Fibroblast of skin of right quadriceps (primary cell): ENCODE results near the gene CLIP3.
"Not testable (repeated sequence)": the region's sequence is repeated elsewhere in the genome, so short reads cannot be mapped to it uniquely, and the experiment has no call there.

ENCODE experiments used
- DNase-seq: peaks from one replicate; pipeline ENCODE4 v3.0.0-alpha.2; 2013

The CLIP3 gene

GRCh38 chr19:36008336-36008978, 24.2 kb downstream of the CLIP3 start, which contains the start of gene SYNE4:
SYNE4 (minus strand) TSS chr19:36008813; CDS start chr19:36008681, 132 bp downstream.
- no peak for DNase-seq

- no peak for DNase-seq
These were observed 25.7 kb downstream of the CLIP3 start for GRCh38 chr19:36006955-36007354.

- DNase-seq, result no peak
These were observed 29.4 kb downstream of the CLIP3 start for GRCh38 chr19:36003284-36003683.

- DNase-seq, result no peak
These were observed 31.1 kb downstream of the CLIP3 start for GRCh38 chr19:36001605-36002004.

DNA sequence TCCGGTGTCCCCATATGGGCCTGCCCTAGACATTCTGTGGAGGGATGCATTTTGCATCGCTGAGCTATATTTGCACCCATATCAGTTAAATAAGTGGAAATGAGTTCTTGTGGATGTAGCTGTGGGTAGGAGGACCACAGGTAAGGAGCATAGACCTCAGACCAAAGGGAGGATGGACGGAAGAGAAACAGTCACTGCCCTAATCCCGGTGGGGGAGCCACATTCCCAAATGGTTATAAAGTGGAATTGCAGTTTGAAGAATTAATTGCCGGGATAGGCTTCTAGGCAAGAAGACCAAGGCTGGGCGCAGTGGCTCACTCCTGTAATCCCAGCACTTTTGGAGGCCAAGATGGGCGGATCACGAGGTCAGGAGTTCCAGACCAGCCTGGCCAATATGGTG, 35.9 kb downstream of the CLIP3 start:
- DNase-seq, result no peak

DNA sequence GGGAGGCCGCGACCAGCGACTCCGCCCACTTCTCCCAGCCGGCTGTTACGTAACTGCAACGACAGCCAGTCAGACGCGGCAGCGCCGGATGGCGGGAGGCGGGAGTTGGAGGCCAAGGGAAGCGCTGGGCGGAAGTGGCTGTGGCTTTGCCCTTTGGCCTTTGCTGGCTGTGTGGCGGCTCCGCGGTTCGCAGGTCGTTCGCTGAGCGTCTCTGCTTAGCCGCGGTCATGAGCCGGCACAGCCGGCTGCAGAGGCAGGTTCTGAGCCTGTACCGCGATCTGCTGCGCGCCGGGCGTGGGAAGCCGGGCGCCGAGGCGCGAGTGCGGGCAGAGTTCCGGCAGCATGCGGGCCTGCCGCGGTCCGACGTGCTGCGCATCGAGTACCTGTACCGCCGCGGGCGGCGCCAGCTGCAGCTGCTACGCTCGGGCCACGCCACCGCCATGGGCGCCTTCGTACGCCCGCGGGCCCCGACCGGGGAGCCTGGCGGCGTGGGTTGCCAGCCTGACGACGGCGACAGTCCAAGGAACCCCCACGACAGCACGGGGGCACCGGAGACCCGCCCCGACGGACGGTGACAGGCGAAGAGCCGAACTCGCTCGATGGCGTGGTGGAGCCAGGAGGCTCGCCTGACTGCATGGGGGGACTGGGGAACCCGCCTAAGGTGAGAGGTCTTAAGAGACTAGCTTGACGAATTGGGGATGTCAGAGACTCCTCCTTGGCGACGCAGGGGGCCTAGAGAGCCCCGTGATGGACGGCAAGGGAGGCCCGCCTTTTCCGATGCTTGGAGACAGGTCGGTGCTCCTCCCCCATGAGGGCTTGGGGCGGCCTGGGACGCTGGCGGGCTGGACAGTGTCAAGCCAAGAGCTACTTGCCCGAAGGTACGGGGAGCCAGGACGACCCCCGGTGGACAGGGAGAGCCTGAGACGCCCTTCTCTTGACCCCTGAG, 37.4 kb downstream of the CLIP3 start, which contains the start of gene SDHAF1:
Gene SDHAF1, plus strand, starts transcription at position 141 of the 946 bp plus-strand sequence. Its CDS starts 87 bp downstream, at position 228.
- peak; percentile 87 for DNase-seq

DNA sequence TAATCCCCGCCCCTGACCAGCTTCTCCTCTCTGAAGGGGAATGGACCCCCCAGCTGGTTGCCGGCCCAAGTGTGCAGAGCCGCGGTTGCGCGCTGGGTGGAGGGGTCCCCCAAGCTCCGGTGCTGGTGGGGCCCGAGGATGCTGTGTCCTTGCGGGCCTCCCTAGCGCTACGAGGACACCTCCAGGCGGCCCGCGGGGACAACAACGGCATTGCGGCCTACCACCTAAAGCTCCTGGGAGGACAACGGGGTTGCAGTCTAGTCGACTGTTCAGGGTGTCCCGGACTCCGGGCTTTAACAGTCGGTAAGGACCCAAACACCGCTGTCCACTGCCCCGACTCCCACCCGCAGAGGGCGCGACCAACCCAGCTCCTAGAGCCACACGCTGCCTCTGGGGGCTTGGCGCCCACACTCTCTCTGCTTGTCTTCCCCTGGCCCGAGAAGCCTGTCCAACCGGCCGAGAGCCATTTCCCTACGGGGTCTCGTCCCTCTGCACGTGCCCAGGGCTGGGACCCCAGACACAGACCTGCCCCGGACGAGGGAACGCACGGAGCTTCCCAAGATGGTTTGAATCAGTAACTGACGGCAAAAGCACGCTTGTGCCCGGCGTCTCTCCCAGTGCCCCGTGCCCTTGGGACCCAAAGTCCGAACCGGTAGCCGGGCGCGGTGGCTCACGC, 38.6 kb downstream of the CLIP3 start:
- DNase-seq, result no peak

DNA sequence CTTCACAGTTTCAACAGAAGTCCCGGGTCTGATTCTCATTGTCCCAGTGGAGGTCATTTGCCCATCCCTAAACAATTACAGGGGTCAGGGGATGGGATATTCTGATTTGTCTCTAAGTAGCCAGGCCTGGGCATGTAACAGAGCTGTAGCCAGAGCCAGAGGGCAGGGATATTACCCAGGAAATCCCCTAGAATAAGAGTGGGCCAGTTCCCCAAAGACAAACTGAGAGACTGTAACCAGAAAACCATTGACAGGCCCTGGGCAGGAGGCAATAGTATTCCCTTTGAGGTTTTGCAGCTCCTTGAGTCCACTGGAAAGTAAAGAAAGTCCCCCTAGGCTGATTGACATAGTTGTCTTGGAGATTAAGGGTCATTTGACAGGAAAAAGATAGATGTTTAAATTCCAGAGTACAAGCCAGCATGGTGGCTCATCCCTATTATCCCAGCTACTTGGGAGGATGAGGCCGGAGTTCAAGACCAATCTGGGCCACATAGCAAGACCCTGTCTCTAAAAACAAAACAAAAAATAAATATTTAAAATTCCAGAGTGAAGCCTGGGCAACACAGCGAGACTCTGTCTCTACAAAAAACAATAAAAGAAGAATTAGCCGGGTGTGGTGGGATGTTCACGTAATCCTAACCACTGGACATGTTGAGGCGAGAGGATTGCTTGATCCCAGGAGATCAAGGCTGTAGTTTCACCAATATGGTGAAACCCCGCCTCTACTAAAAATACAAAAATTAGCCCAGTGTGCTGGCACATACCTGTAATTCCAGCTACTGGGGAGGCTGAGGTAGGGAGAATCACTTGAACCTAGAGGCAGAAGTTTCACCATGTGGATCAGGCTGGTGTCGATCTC, 39.5 kb downstream of the CLIP3 start:
- DNase-seq, result no peak

DNA sequence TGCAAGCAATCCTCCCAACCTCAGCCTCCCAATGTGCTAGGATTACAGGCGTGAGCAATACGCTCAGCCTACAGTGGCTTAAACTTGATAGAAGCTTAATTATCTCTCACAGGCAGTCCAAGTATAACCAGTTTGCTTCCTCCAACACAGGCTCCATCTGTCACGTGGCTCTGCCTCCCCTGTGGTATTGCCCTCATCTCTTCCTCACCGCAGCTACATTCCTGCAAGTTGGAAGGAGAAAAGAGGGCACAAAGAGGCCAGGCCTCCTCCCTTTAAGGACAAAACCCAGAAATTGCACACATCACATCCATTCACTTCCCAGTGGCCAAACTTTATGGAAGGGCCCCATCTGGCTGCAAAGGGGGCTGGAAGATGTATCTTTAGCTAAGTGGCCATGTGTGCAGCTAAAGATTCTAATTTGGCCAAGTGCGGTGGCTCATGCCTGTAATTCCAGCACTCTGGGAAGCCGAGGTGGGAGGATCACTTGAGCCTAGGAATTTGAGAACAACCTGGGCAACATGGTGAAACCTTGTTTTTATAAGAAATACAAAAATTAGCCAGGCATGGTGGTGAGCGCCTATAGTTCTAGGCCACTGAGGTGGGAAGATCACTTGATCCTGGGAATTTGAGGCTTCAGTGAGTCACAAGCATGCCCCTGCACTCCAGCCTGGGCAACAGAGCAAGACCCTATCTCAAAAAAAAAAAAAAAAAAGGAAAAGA, 40.8 kb downstream of the CLIP3 start:
- no peak for DNase-seq

DNA sequence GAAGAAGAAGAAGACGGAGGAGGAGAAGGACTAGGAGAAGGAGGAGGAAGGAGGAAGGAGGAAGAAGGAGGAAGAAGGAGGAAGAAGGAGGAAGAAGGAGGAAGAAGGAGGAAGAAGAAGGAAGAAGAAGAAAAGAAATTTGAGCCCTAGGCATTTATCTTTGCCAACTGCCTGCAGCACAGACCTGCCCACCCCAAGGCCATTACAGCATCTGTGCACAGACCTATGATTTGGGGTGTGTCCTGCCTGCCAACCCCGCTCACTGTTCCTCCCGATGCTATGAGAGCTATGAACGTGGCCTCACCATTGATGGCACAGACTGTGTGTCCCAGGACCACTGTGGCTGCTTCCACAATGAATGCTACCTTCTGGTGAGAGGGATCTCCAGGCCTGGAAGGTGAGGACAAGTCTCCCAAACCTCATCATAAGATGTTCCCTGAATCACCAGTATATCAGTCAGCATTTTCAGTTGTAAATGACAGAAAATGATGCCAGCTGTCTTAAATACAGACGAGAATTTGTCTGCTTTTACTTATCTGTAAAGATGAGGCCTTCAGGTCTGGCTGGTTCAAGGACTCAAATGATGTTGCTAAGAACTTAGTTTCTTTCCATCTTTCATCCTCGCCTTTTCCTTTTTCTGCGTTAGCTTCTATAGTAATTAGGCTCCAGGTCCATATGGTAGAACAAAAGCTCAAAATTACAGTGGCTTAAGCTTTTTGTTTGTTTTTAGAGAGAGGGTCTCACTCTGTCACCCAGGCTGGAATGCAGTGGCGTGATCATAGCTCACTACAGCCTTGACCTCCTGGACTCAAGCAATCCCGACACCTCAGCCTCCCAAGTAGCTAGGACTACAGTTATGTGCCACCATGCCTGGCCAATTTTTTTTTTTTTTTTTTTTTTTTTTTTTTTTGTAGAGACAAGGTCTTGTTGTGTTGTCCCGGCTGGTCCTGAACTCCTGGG, 41.6 kb downstream of the CLIP3 start:
- no peak for DNase-seq

DNA sequence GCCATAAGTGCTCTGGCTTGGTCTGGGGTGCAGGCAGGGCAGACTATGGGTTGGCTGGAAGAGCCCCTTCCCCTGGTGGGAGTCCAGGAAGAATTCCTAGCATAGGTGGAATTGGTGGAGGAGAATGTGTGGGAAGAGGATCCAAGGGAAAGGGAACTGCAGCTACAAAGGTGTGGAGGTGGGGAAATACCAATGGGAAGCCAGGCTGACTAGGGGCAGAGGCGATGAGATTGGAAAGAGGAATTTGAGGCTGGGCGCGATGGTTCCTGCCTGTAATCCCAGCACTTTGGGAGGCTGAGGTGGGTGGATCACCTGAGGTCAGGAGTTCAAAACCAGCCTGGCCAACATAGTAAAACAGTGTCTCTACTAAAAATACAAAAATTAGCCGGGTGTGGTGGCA, 42.5 kb downstream of the CLIP3 start:
- DNase-seq, result no peak

- DNase-seq, result no peak
These were observed 43.8 kb downstream of the CLIP3 start for GRCh38 chr19:35988824-35989223.

GRCh38 chr19:35987571-35987896, 45.1 kb downstream of the CLIP3 start:
- no peak for DNase-seq

DNA sequence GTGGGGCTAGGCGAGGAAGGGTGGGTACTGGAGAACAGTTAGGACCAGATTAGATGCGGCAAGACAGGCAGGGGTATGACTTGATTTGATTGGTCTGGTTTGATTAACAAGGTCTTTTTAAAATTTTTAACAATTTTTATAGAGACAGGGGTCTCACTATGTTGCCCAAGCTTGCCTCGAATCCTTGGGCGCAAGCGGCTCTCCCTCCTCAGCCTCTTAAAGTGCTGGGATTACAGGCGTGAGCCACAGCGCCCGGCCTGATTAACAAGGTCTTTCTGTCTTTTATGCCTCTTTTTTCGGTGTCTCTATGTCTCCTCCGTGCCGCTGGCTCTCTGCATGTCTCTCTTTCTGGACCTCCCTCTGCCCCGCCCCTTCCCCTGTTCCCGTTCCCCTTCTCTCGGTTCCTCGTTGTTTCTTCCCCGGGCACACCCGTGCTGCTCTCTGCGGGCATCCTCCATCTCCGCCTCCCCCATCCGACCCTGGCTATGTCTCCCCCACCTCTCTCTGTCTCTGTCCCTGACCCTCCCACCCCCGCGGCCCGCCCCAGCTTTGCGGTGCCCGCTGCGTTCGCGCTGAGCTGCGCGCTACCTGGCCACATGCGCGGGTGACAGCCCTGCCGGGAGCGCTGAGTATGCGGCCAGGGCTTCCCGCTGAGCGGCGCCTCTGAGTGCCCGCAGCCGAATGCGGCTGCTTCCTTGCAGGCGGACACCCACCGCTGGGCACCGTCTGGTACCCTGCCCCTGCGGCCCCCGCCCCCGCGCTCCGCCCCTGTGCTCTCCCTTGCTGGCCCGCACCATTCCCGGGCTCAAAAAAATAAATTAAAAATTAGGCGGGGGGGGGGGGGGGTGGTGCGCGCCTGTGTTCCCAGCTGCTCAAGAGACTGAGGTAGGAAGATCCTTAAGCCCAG, 45.8 kb downstream of the CLIP3 start:
- no peak for DNase-seq

- no peak for DNase-seq
These were observed 46.6 kb downstream of the CLIP3 start for GRCh38 chr19:35986111-35986510.

GRCh38 chr19:35983177-35983576, 49.5 kb downstream of the CLIP3 start:
- no peak for DNase-seq

DNA sequence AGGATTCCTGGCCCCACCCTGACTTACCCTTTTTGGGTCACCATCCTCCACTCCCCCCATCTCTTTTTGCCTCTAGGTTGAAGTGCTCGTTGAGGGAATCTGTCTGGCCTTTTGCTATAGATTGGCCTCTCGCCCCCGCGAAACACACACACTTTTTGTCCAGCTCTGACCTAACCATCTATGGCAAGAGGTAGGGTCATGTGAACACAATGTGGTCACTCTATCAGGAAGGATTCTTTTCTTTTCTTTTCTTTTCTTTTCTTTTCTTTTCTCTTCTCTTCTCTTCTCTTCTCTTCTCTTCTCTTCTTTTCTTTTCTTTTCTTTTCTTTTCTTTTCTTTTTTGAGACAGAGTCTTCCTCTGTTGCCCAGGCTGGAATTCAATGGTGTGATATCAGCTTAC, 51.7 kb downstream of the CLIP3 start:
- not testable (repeated sequence) for DNase-seq

DNA sequence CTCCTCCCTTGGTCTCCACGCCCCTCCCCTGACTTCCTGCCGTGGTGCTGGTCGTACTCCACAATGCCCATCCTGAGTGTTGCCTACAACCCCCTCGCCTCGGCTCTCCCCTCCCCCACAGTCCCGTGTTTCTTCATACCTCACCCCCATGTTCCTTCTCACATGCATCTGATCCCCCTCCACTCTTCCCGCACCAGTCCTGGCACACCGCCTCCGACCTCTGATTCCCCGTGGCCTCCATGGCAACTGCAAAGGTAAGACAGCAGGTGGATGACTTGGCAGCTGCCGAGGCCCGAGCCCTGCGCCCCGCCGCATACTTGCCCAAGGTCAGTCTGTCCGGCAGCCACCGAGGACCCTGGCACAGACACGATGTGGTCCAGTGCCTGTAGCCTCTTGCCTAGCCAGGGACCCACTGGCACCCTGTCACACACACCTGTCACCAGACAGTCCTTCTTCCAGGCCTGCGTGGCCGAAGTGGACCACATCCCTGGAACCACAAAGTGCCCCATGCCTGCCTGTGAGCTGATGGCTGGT, 53.8 kb downstream of the CLIP3 start:
- DNase-seq, result no peak

GRCh38 chr19:35978271-35978670, 54.4 kb downstream of the CLIP3 start:
- no peak for DNase-seq
